Liver (tissue), 9 donors: ENCODE data around the gene IL21R. TPM values are rescaled to one million over a fixed set of nuclear protein-coding genes. Genes with fewer than 3 reads are reported as not detected.

ENCODE experiments used
- DNase-seq: peaks from one replicate; pipeline ENCODE4 v3.0.0-alpha.2; 2017; ENCODE audit warnings: low spot score
- H3K27ac ChIP-seq, 2 donors: one replicate each; pipeline ENCODE4 v1.7.0; 2013; ENCODE audit warnings: inconsistent platforms in 2 of 2, low read length in 2 of 2, control low read depth in 1 of 2, low read depth in 1 of 2, mild to moderate bottlenecking in 1 of 2
- H3K27me3 ChIP-seq, 4 donors: one replicate each; pipeline versions ENCODE4 v1.6.1 to v1.7.0; 2013; ENCODE audit warnings: low read length in 3 of 4, inconsistent platforms in 1 of 4, mild to moderate bottlenecking in 1 of 4, moderate library complexity in 1 of 4; ENCODE audit not compliant: control insufficient read depth in 4 of 4, insufficient read depth in 4 of 4
- H3K36me3 ChIP-seq, 4 donors: one replicate each; pipeline versions ENCODE4 v1.6.1 to v1.7.0; 2013; ENCODE audit warnings: low read length in 3 of 4, mild to moderate bottlenecking in 3 of 4, low read depth in 1 of 4, moderate library complexity in 1 of 4; ENCODE audit not compliant: control insufficient read depth in 4 of 4, insufficient read depth in 3 of 4
- H3K4me1 ChIP-seq, 4 donors: one replicate each; pipeline versions ENCODE4 v1.6.1 to v1.7.0; 2013; ENCODE audit warnings: low read length in 3 of 4, mild to moderate bottlenecking in 3 of 4, moderate library complexity in 1 of 4; ENCODE audit not compliant: control insufficient read depth in 4 of 4, insufficient read depth in 4 of 4
- H3K4me3 ChIP-seq, 3 donors: one replicate each; pipeline versions ENCODE4 v1.6.1 to v1.7.0; 2013; ENCODE audit warnings: low read length in 3 of 3, control low read depth in 1 of 3, low read depth in 1 of 3, mild to moderate bottlenecking in 1 of 3
- H3K9ac ChIP-seq, 2 donors: one replicate each; pipeline ENCODE4 v1.7.0; 2013; ENCODE audit warnings: low read length in 2 of 2, mild to moderate bottlenecking in 2 of 2, moderate library complexity in 2 of 2, control low read depth in 1 of 2, low read depth in 1 of 2
- H3K9me3 ChIP-seq, 4 donors: one replicate each; pipeline versions ENCODE4 v1.6.1 to v1.7.0; 2013; ENCODE audit warnings: low read length in 3 of 4; ENCODE audit not compliant: control insufficient read depth in 4 of 4
- ATF3 ChIP-seq: IDR thresholded peaks from 2 replicates; pipeline ENCODE4 v1.6.1; 2016; ENCODE audit warnings: antibody characterized with exemption
- EGR1 ChIP-seq, 2 donors: IDR thresholded peaks; 2 replicates each; pipeline ENCODE4 v1.6.1; 2016 to 2018; ENCODE audit warnings: antibody characterized with exemption in 2 of 2, low read depth in 2 of 2
- FOXA1 ChIP-seq: IDR thresholded peaks from 2 replicates; pipeline ENCODE4 v1.6.1; 2016; ENCODE audit warnings: antibody characterized with exemption
- FOXA2 ChIP-seq: IDR thresholded peaks from 2 replicates; pipeline ENCODE4 v1.6.1; 2016; ENCODE audit warnings: antibody characterized with exemption
- GABPA ChIP-seq, 2 donors: IDR thresholded peaks in 1 of 2; conservative IDR thresholded peaks in 1 of 2; 2 replicates each; pipeline ENCODE4 v1.6.1; 2016; ENCODE audit warnings: antibody characterized with exemption in 2 of 2, mild to moderate bottlenecking in 1 of 2, moderate library complexity in 1 of 2
- NR2F2 ChIP-seq: IDR thresholded peaks from 2 replicates; pipeline ENCODE4 v1.6.1; 2016; ENCODE audit warnings: antibody characterized with exemption
- RAD21 ChIP-seq, 2 donors: IDR thresholded peaks; 2 replicates each; pipeline ENCODE4 v1.6.1; 2016; ENCODE audit warnings: antibody characterized with exemption in 2 of 2, mild to moderate bottlenecking in 2 of 2
- REST ChIP-seq: IDR thresholded peaks from 2 replicates; pipeline ENCODE4 v1.6.1; 2016; ENCODE audit warnings: antibody characterized with exemption, mild to moderate bottlenecking
- RXRA ChIP-seq, 2 donors: IDR thresholded peaks; 2 replicates each; pipeline ENCODE4 v1.6.1; 2017 to 2018; ENCODE audit warnings: antibody characterized with exemption in 2 of 2, mild to moderate bottlenecking in 1 of 2
- TAF1 ChIP-seq: conservative IDR thresholded peaks from 2 replicates; pipeline ENCODE4 v1.6.1; 2016; ENCODE audit warnings: antibody characterized with exemption, mild to moderate bottlenecking
- YY1 ChIP-seq: IDR thresholded peaks from 2 replicates; pipeline ENCODE4 v1.6.1; 2016; ENCODE audit warnings: antibody characterized with exemption, mild to moderate bottlenecking
- WGBS: extraction: QIAGEN DNeasy Blood & Tissue Kit; methylation state at CpG from one replicate; pipeline ENCODE4 v1.1.7; 2013; 5-methylcytosine and 5-hydroxymethylcytosine counted together
- polyA plus RNA-seq, 2 donors: library from polyadenylated mRNA; stranded (reverse) in 1 of 2; unstranded in 1 of 2; fragments of 200-250 nt in 1 of 2; fragments of >200 nt in 1 of 2; fragmentation: Nextera tagmentation in 1 of 2; extraction: Ambion mirVana in 1 of 2; gene quantifications; one replicate each; pipeline versions ENCODE4 v1.2.1 to v1.2.3, GENCODE V29; 2013 to 2015
- total RNA-seq, 2 donors: library from RNA; depleted of rRNA; stranded (reverse); fragments of >200 nt; gene quantifications; one replicate each; pipeline ENCODE4 v1.2.3, GENCODE V29; 2014
- TF ChIP-seq, protein P1 (sequence below): IDR thresholded peaks from 2 replicates; pipeline ENCODE4 v1.6.1; 2016; ENCODE audit warnings: antibody characterized with exemption
- TF ChIP-seq, protein P2 (sequence below): fragments of 150-350 bp; IDR thresholded peaks from 2 replicates; pipeline ENCODE4 v1.5.1; 2017; ENCODE audit warnings: improper control_type of control experiment, low read depth, low read length; ENCODE audit not compliant: missing input control
- donor health status: healthy.
- donor health status: healthy.
- donor health status: healthy.
- donor health status: healthy.
- donor health status: healthy.

IL21R gene
- total and polyA plus RNA-seq, 4 donors: 0.19 to 0.84 (median 0.39) TPM

DNA sequence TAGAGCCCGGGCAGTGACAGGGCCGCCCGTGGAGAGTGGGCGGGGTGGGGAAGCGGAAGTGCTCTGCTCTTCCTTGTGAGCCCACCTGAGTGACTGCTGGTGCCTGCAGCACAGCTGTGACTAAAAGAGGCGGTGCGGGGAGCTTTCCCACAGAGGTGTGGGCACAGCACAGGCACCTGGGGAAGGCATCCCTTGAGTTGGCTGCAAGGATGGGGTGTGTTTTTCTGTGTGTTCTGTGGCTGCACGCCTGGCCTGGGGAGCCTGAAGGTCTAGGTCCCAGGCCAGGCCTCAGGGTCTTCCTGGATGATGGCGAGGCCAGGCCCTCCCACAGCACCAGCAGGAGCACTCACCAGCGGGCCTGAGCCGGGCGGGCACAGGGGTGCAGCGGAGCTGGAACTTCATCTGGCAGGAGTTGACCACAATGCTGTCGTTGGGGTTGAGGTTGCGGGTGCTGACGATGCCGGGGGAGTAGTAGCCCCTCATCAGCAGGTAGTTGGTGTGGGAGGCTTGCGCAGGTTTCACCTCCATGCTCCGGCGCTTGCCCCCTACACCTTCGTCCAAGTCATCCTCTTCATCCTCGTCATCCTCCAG lies 67.1 kb downstream of the IL21R start:
- H3K4me1 ChIP-seq: no peaks in the 10 kb centered on the region
- no peak overlapping the region for H3K9ac ChIP-seq
- peaks cover 10 to 87% (median 48%) of the 10 kb centered on the region in 4 donors for H3K36me3 ChIP-seq
- DNase-seq: no peak
- no peaks in the 10 kb centered on the region for H3K9me3 ChIP-seq
- no peaks in the 10 kb centered on the region for H3K27me3 ChIP-seq
- no peak overlapping the region for H3K4me3 ChIP-seq
- TF ChIP-seq RXRA (IDR thresholded peaks at IDR 0.05) (no peak), REST (no peak), GABPA (IDR thresholded peaks at IDR 0.05 in 1 of 2, conservative IDR thresholded peaks at IDR 0.05 in 1 of 2) (no peak), RAD21 (IDR thresholded peaks at IDR 0.05) (no peak), YY1 (no peak), TAF1 (no peak), ATF3 (no peak), FOXA2 (no peak), NR2F2 (no peak), FOXA1 (no peak), EGR1 (IDR thresholded peaks at IDR 0.05; ENCODE audit: low read depth in 2 of 2) (no peak)
- TF ChIP-seq, protein P1, sequence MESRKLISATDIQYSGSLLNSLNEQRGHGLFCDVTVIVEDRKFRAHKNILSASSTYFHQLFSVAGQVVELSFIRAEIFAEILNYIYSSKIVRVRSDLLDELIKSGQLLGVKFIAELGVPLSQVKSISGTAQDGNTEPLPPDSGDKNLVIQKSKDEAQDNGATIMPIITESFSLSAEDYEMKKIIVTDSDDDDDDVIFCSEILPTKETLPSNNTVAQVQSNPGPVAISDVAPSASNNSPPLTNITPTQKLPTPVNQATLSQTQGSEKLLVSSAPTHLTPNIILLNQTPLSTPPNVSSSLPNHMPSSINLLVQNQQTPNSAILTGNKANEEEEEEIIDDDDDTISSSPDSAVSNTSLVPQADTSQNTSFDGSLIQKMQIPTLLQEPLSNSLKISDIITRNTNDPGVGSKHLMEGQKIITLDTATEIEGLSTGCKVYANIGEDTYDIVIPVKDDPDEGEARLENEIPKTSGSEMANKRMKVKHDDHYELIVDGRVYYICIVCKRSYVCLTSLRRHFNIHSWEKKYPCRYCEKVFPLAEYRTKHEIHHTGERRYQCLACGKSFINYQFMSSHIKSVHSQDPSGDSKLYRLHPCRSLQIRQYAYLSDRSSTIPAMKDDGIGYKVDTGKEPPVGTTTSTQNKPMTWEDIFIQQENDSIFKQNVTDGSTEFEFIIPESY: no peak
- TF ChIP-seq, protein P2, sequence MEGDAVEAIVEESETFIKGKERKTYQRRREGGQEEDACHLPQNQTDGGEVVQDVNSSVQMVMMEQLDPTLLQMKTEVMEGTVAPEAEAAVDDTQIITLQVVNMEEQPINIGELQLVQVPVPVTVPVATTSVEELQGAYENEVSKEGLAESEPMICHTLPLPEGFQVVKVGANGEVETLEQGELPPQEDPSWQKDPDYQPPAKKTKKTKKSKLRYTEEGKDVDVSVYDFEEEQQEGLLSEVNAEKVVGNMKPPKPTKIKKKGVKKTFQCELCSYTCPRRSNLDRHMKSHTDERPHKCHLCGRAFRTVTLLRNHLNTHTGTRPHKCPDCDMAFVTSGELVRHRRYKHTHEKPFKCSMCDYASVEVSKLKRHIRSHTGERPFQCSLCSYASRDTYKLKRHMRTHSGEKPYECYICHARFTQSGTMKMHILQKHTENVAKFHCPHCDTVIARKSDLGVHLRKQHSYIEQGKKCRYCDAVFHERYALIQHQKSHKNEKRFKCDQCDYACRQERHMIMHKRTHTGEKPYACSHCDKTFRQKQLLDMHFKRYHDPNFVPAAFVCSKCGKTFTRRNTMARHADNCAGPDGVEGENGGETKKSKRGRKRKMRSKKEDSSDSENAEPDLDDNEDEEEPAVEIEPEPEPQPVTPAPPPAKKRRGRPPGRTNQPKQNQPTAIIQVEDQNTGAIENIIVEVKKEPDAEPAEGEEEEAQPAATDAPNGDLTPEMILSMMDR: no peak
- 97% methylated on average over 22 of the region's 22 CpGs for WGBS
- no peak overlapping the region for H3K27ac ChIP-seq
